Naive B cell (primary cell): ENCODE measurements around the gene GEMIN2. TPM values are rescaled to one million over a fixed set of nuclear protein-coding genes. Genes with fewer than 3 reads are reported as not detected.
"Not testable (repeated sequence)": the region's sequence is repeated elsewhere in the genome, so short reads cannot be mapped to it uniquely, and the experiment has no call there.

Experiments
- ATAC-seq, 2 donors: fragments of 150-1000 bp; cut with Tn5 transposase; 2 replicates each; pipeline ENCODE4 v1.10.0; 2021; ENCODE audit warnings: low read depth in 2 of 2, mild to moderate bottlenecking in 2 of 2, moderate library complexity in 2 of 2
- DNase-seq: peaks from one replicate; pipeline ENCODE4 v3.0.0; 2022
- H3K27ac Mint-ChIP-seq, 6 donors: one replicate each; pipeline ENCODE4 v1.8.0; 2020 to 2022; ENCODE audit warnings: mild to moderate bottlenecking in 6 of 6, mixed read lengths in 6 of 6, moderate library complexity in 5 of 6, inconsistent platforms in 2 of 6
- H3K27me3 Mint-ChIP-seq, 3 donors: one replicate each; pipeline ENCODE4 v1.8.0; 2021 to 2022; ENCODE audit warnings: mixed read lengths in 3 of 3, mild to moderate bottlenecking in 1 of 3
- H3K36me3 Mint-ChIP-seq, 2 donors: one replicate each; pipeline ENCODE4 v1.8.0; 2020 to 2022; ENCODE audit warnings: mixed read lengths in 2 of 2, inconsistent platforms in 1 of 2, mild to moderate bottlenecking in 1 of 2
- H3K4me1 Mint-ChIP-seq, 3 donors: one replicate each; pipeline ENCODE4 v1.8.0; 2020 to 2022; ENCODE audit warnings: mixed read lengths in 3 of 3, inconsistent platforms in 1 of 3, mild to moderate bottlenecking in 1 of 3, moderate library complexity in 1 of 3
- H3K4me3 Mint-ChIP-seq, 8 donors: one replicate each; pipeline ENCODE4 v1.8.0; 2020 to 2022; ENCODE audit warnings: mild to moderate bottlenecking in 8 of 8, mixed read lengths in 8 of 8, moderate library complexity in 8 of 8, inconsistent platforms in 2 of 8
- H3K9me3 Mint-ChIP-seq, 7 donors: one replicate each; pipeline ENCODE4 v1.8.0; 2020 to 2022; ENCODE audit warnings: mixed read lengths in 7 of 7, mild to moderate bottlenecking in 5 of 7, inconsistent platforms in 2 of 7, moderate library complexity in 1 of 7
- polyA plus RNA-seq, 6 donors: library from polyadenylated mRNA; unstranded; fragments of 300-500 nt; fragmentation: Illumina TruSeq; gene quantifications; one replicate each; pipeline ENCODE4 v1.2.3, GENCODE V29; 2021; ENCODE audit warnings: low read depth in 6 of 6

Gene GEMIN2
- polyA plus RNA-seq, 6 donors from 2014 or later: 12.9 to 23.9 (median 14.6) TPM

DNA sequence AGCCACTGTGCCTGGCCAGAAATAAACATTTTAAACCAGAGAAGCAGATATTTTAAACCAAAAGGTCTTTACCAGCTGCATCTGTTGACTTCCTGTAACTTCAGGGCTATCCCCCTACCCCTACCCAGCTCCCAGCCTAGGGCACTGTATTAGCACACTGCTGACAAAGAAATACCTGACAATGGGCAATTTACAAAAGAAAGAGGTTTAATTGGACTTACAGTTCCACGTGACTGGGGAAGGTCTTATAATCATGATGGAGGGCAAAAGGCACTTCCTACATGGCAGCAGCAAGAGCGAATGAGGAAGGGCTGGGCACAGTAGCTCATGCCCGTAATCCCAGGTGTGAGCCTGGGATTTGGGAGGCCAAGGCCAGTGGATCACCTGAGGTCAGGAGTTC, 26.0 kb downstream of the GEMIN2 start:
- no peak for DNase-seq
- Mint-ChIP-seq H3K4me1 (peaks cover 13 to 17% (median 17%) of the 10 kb centered on the region in 3 donors), H3K27ac (peak overlapping the region in 4 of 6 donors; percentile 57 to 89 (median 76)), H3K9me3 (peaks cover 0 to 11% (median 5%) of the 10 kb centered on the region in 7 donors), H3K27me3 (no peaks in the 10 kb centered on the region), H3K36me3 (peaks cover 8 to 23% of the 10 kb centered on the region in 2 donors), H3K4me3 (peak overlapping the region in 2 of 8 donors; percentile 26 to 50)
- ATAC-seq: no peak

DNA sequence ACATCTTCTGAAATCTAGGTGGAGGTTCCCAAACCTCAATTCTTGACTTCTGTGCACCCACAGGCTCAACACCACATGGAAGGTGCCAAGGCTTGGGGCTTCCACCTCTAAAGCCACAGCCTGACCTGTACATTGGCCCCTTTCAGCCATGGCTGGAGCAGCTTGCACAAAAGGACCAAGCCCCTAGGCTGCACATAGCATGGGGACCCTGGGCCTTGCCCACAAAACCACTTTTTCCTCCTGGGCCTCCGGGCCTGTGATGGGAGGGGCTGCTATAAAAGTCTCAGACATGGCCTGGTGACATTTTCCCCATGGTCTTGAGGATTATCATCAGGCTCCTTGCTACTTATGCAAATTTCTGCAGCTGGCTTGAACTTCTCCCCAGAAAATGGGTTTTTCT, 27.5 kb downstream of the GEMIN2 start:
- not testable (repeated sequence) for H3K27ac Mint-ChIP-seq, ATAC-seq, H3K4me3 Mint-ChIP-seq, DNase-seq, H3K27me3 Mint-ChIP-seq
- Mint-ChIP-seq H3K36me3 (peaks cover 8 to 19% of the 10 kb centered on the region in 2 donors), H3K9me3 (peaks cover 0 to 11% (median 5%) of the 10 kb centered on the region in 7 donors), H3K4me1 (peaks cover 13 to 17% (median 17%) of the 10 kb centered on the region in 3 donors)

DNA sequence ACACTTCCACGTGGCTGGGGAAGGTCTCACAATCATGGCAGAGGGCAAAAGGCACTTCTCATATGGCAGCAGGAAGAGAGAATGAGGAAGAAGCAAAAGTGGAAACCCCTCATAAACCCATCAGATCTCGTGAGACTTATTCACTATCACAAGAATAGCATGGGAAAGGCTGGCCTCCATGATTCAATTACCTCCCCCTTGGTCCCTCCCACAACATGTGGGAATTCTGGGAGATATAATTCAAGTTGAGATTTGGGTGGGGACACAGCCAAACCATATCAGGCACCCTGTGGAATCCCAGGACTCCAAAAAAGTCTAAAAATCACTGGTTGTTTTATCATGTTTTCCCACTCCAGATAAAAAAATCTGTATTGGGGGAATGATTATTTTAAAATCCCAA, 29.1 kb downstream of the GEMIN2 start:
- H3K4me3 Mint-ChIP-seq: not testable (repeated sequence)

DNA sequence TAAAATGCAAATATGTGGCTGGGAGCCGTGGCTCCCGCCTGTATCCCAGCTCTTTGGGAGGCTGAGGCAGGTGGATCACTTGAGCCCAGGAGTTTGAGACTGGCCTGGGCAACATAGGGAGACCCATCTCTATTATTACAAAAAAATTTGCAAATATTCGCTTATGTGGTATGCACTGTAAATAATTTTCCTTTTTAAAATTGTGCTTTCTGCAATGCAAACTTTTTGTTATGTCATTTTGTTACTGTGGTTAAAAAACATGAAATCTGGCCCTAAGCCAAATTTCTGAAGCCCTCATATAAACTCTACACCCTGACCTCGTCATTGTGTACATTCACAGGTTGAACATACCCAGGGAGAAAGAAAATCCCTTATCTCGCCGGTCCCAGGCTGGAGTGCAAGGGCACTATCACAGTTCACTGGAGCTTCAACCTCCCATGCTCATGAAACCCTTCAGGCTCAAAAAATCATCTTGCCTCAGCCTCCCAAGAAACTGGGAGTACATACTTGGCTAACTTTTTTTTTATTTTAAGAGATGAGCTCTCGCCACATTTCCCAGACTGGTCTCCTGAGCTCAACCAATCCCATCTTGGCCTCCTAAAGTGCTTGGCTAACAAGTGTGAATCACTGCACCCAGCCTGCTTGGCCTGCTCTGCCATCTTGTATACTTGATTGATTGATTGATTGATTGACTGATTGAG, 31.3 kb downstream of the GEMIN2 start:
- Mint-ChIP-seq H3K4me3 (no peak overlapping the region), H3K4me1 (peaks cover 9 to 13% (median 10%) of the 10 kb centered on the region in 3 donors), H3K27ac (peak overlapping the region in 2 of 6 donors; percentile 58 to 72), H3K27me3 (no peaks in the 10 kb centered on the region), H3K36me3 (peaks cover 25% of the 10 kb centered on the region in 2 donors), H3K9me3 (peaks cover 0 to 11% (median 5%) of the 10 kb centered on the region in 7 donors)
- DNase-seq (no peak), ATAC-seq (no peak)

More for the DNA sequence above, 29.1 kb downstream of the GEMIN2 start:
- H3K36me3 Mint-ChIP-seq: peaks cover 16 to 31% of the 10 kb centered on the region in 2 donors
- H3K4me1 Mint-ChIP-seq: peaks cover 13 to 17% (median 17%) of the 10 kb centered on the region in 3 donors
- not testable (repeated sequence) for H3K27me3 Mint-ChIP-seq, DNase-seq, ATAC-seq
- H3K9me3 Mint-ChIP-seq: peaks cover 0 to 11% (median 5%) of the 10 kb centered on the region in 7 donors
- peak overlapping the region in 2 of 6 donors; percentile 19 to 78 for H3K27ac Mint-ChIP-seq

DNA sequence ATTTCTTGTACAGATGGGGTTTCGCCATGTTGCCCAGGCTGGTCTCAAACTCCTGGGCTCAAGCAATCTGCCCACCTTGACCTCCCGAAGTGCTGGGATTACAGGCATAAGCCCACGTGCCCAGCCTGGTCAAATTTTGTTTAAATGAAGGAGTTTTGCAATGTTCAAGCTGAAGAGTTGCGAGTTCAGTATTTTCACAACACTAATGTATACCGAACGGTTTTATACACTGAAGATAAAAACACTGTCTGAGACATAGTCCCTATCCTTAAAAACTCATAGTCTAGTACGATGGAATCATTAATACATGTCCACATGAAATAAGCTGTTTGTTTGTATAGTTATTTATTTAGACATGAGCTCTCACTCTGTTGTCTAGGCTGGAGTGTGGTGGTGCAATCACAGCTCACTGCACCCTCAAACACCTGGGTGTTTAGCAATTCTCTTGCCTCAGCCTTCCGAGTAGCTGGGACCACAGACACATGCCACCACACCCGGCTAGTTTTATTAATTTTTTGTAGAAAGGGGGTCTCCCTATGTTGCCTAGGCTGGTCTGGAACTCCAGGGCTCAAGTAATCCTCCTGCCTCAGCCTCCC, 40.6 kb downstream of the GEMIN2 start:
- no peak for ATAC-seq
- peaks cover 0 to 3% of the 10 kb centered on the region in 2 donors for H3K36me3 Mint-ChIP-seq
- no peaks in the 10 kb centered on the region for H3K9me3 Mint-ChIP-seq
- no peaks in the 10 kb centered on the region for H3K27me3 Mint-ChIP-seq
- no peak overlapping the region for H3K4me3 Mint-ChIP-seq
- H3K27ac Mint-ChIP-seq: no peak overlapping the region
- DNase-seq: no peak
- H3K4me1 Mint-ChIP-seq: no peaks in the 10 kb centered on the region

DNA sequence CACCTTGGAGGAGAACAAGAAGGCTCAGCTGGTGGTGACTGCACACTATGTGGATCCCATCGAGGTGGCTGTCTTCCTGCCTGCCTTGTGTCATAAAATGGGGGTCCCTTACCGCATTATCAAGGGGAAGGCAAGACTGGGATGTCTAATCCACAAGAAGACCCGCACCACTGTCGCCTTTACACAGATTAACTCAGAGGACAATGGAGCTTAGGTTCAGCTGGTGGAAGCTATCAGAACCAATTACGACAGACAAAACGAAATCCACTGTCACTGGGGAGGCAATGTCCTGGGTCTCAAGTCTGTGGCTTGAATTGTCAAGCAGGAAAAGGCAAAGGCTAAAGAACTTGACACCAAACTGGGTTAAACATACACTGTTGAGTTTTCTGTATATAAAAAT, 43.4 kb downstream of the GEMIN2 start:
- DNase-seq (no peak), ATAC-seq (no peak)
- peaks cover 3 to 4% of the 10 kb centered on the region in 2 donors for H3K36me3 Mint-ChIP-seq
- no peak overlapping the region for H3K4me3 Mint-ChIP-seq
- H3K27me3 Mint-ChIP-seq: no peaks in the 10 kb centered on the region
- no peaks in the 10 kb centered on the region for H3K9me3 Mint-ChIP-seq
- H3K4me1 Mint-ChIP-seq: peaks cover 0 to 9% (median 4%) of the 10 kb centered on the region in 3 donors
- H3K27ac Mint-ChIP-seq: peak overlapping the region in 1 of 6 donors; percentile 54

DNA sequence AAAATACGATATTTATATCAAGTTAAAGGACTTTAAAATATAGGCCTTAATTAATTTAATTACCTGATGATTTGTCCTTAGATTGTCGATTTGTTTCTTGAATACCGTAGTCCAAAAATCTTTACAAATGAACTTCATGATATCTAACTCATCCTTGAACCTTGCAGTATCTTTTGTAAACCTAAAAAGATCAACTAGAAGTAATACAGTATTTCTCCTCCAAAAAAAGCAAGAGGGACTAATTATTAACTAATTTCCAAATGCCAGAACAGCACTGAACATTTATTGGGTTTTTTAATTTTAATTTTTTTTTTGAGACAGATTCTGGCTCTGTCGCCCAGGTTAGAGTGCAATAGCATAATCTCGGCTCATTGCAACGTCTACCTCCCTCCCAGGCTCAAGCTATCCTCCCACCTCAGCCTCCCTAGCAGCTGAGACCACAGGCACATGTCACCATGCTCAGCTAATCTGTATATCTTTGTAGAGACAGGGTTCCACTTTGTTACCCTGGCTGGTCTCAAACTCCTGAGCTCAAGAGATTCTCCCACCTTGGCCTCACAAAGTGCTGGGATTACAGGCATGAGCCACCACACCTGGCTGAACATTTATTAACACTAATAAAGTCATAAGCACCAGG, 44.2 kb downstream of the GEMIN2 start:
- Mint-ChIP-seq H3K4me1 (peaks cover 4 to 14% (median 4%) of the 10 kb centered on the region in 3 donors), H3K27ac (no peak overlapping the region)

DNA sequence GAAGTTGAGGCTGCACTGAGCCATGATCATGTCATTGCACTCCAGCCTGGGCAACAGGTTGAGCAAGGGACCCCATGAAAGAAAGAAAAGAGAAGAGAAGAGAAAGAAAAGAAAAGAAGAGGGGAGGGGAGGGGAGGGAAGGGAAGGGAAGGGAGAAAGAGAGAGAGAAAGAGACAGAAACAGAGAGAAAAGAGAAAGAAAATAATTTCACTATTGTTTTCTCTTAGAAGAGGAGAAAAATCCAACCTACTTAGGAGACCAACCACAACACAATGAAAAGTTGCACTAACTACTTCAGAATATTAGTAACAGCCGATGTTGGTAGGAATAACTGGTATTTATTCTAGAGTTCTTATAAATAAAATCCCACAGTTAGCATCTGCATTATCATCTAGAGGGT, 46.4 kb downstream of the GEMIN2 start:
- peaks cover 8 to 21% (median 8%) of the 10 kb centered on the region in 3 donors for H3K4me1 Mint-ChIP-seq

More for the DNA sequence above, 44.2 kb downstream of the GEMIN2 start:
- ATAC-seq (no peak), DNase-seq (no peak)
- H3K9me3 Mint-ChIP-seq: no peaks in the 10 kb centered on the region
- H3K27me3 Mint-ChIP-seq: no peaks in the 10 kb centered on the region
- no peak overlapping the region for H3K4me3 Mint-ChIP-seq
- H3K36me3 Mint-ChIP-seq: peaks cover 8 to 10% of the 10 kb centered on the region in 2 donors

DNA sequence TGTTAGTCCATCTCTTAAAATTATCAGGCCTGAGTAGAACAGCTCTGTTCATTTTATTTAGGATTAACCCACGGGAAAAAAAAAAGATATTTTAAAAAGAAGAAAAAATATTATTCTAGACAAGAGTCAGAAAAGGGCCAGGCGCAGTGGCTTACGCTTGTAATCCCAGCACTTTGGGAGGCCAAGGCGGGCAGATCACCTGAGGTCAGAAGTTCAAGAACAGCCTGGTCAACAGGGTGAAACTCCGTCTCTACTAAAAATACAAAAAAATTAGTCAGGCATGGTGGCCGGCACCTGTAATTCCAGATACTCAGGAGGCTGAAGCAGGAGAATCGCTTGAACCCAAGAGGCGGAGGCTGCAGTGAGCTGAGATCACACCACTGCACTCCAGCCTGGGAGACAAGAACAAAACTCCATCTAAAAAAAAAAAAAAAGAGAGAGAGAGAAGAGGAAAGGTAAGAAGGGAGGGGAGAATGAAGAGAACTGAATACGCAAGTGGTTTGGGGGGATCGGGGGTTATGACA, 53.7 kb downstream of the GEMIN2 start:
- Mint-ChIP-seq H3K4me3 (peak overlapping the region in 4 of 8 donors; percentile 31 to 98 (median 40)), H3K27ac (peak overlapping the region in 2 of 6 donors; percentile 52 to 73), H3K4me1 (peaks cover 23 to 42% (median 39%) of the 10 kb centered on the region in 3 donors)
- not testable (repeated sequence) for DNase-seq, H3K36me3 Mint-ChIP-seq, ATAC-seq, H3K9me3 Mint-ChIP-seq, H3K27me3 Mint-ChIP-seq

More for the DNA sequence above, 46.4 kb downstream of the GEMIN2 start:
- ATAC-seq (no peak), DNase-seq (no peak)
- H3K4me3 Mint-ChIP-seq: no peak overlapping the region
- H3K36me3 Mint-ChIP-seq: peaks cover 10 to 12% of the 10 kb centered on the region in 2 donors
- no peaks in the 10 kb centered on the region for H3K9me3 Mint-ChIP-seq
- peak overlapping the region in 1 of 6 donors; percentile 63 for H3K27ac Mint-ChIP-seq
- H3K27me3 Mint-ChIP-seq: no peaks in the 10 kb centered on the region

DNA sequence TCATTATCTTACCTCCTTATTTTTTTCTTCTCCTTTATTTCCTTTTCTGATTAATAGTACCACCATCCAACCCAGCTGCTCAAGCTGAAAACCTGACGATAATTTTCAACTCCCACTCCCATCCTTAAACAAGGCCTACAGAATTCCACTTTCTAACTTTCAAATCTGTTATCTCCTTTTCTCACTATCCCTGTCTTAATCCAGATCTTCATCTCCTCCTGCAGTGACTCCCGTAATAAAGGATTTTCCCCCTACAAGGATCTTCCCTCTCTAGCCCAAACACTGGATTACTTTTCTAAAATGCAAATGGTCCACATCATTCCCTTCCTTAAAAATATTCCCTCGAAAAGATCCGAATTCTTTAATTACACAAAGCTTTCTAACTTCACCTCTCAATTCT, 54.5 kb downstream of the GEMIN2 start:
- Mint-ChIP-seq H3K4me3 (peak overlapping the region; percentile 3 to 99 (median 70)), H3K4me1 (peaks cover 23 to 41% (median 36%) of the 10 kb centered on the region in 3 donors), H3K27ac (peak overlapping the region in 4 of 6 donors; percentile 5 to 73 (median 40)), H3K27me3 (no peaks in the 10 kb centered on the region), H3K36me3 (peaks cover 0 to 4% of the 10 kb centered on the region in 2 donors), H3K9me3 (no peaks in the 10 kb centered on the region)
- DNase-seq (no peak), ATAC-seq (no peak)

DNA sequence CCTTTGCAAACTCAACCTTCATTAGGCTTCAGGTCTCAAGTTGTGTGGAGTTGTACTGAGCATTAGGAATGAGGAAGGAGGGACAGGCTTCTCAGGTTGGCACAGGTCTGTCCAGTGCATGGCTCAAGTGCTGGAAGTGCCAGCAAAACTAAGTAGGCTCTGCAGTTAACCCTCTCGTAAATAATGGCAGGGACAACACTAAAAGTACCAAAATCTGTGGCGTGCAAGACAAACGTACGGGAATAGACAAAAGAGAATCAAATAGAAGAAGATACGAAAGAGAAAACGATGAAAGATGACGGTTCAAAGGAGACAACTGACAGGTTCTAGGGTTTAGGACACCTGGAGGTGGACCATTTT, 55.4 kb downstream of the GEMIN2 start:
- ATAC-seq: no peak
- DNase-seq: no peak

DNA sequence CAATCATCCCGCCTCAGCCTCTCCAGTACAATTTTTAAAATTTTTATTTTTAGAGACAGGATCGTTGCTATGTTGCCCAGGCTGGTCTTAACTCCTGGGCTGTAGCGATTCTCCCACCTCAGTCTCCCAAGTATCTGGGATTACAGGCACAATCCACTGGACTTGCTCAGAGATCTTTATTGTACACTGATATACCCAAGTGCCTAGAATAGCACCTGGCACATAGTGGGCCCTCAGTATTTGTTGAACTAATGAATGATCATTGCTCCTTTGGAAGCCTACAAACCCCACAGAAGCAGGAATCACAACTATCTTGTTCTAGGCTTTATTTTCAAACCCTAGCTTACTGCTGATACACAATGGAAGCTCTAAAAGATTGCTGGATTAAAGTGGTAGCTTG, 59.1 kb downstream of the GEMIN2 start:
- DNase-seq (no peak), ATAC-seq (no peak)
- Mint-ChIP-seq H3K27ac (peak overlapping the region in 3 of 6 donors; percentile 63 to 100 (median 69)), H3K4me1 (peaks cover 24 to 59% (median 35%) of the 10 kb centered on the region in 3 donors), H3K36me3 (peaks cover 0 to 8% of the 10 kb centered on the region in 2 donors), H3K27me3 (no peaks in the 10 kb centered on the region), H3K9me3 (no peaks in the 10 kb centered on the region), H3K4me3 (peak overlapping the region in 6 of 8 donors; percentile 20 to 97 (median 54))

More for the DNA sequence above, 55.4 kb downstream of the GEMIN2 start:
- H3K27ac Mint-ChIP-seq: peak overlapping the region; percentile 95 to 100 (median 98)
- H3K4me3 Mint-ChIP-seq: peak overlapping the region; percentile 93 to 100 (median 98)
- no peaks in the 10 kb centered on the region for H3K27me3 Mint-ChIP-seq
- peaks cover 23 to 45% (median 36%) of the 10 kb centered on the region in 3 donors for H3K4me1 Mint-ChIP-seq
- no peaks in the 10 kb centered on the region for H3K9me3 Mint-ChIP-seq
- no peaks in the 10 kb centered on the region for H3K36me3 Mint-ChIP-seq
